HG03558 (cell line): ENCODE results near the gene RNASE1.

Source experiments
- ATAC-seq: cut with Tn5 transposase; IDR thresholded peaks from one replicate; pipeline ENCODE4 v1.9.1; 2021; ENCODE audit warnings: moderate number of reproducible peaks; ENCODE audit not compliant: unreplicated experiment; ENCODE audit errors: extremely low read depth

RNASE1 gene

GRCh38 chr14:20809917-20810316, 7.3 kb upstream of the RNASE1 start:
- ATAC-seq = no peak

GRCh38 chr14:20808162-20808483, 5.5 kb upstream of the RNASE1 start:
- ATAC-seq = no peak

DNA sequence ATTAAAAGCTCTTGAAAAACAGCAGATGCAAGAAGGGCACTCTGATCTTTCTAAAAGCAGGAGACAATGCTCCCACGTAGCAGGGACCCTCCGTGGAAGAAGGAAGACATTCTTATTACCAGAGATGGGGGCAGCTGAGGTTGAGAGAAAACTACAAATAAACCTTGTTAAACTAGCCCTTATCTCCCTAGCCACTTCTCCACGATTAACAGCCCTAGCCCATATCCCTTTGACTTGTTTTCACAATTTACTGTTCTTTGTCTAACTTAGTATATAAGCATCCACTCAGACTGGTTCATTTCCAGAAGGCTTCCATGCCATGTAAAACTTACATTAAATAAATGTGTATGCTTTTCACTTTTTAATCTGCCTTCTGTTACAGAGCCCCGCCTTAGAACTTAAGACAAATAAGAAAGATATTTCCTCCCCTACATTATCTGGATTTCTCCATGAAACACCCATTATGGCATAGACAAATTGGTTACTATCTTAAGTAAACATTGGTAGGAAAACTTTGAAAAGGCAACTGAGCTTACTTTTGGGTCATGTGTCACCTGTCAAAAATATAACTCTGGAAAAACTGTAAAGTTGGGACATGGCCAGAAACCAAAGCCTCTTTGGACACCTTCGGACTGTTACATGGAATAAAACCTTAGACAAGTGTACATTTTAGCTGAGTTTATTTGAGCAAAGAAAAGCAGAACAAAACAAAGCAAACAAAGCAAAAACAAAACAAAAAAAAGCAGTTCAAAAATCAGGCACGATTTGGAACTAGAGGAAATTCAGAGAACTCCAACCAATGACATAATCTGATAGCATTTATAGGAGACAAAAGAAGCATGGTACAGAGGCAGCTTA, 4.9 kb upstream of the RNASE1 start:
- no peak for ATAC-seq

DNA sequence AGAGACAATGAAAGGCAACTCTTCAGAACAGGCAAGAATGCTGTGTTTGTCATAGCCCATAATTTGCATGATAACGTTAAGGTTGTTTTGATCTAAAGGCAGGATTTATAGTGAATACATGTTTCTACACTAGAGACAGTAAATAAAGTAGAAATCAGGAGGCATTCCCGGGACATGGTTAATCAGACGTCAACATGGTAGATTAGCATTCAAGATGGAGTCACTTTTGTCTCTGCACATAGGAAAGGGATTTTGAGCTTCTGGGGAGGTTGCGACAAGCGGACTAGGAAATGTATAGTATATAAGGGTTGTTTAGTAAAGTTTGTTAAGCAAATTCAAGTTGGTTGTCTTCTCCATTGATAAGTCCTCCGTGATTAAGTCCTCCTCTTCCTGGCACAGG, 2.8 kb upstream of the RNASE1 start:
- no peak for ATAC-seq

DNA sequence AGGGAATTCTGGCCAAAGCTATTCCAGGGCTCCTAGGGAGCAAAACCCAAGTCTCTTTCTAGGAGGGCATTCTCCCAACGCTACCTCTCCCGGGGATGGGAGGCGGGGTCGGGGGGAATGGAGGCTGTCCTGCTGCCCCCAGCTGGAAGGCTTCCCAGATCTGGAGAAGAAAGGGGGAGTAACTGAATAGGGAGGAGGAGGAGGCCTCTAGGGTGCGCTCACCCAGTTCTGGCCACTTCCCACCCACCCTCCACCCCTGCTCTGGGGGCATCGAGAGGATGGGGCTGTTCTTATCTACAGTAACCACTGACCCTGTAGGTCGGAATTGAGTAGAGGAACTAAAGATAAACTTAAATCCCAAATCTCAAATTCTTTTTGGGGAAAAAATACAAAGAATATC, 579 bp upstream of the RNASE1 start:
- ATAC-seq = no peak

- ATAC-seq = no peak
These were observed 918 bp downstream of the RNASE1 start for GRCh38 chr14:20801726-20802125.

- ATAC-seq = no peak
These were observed 2.6 kb downstream of the RNASE1 start for GRCh38 chr14:20799892-20800544.

DNA sequence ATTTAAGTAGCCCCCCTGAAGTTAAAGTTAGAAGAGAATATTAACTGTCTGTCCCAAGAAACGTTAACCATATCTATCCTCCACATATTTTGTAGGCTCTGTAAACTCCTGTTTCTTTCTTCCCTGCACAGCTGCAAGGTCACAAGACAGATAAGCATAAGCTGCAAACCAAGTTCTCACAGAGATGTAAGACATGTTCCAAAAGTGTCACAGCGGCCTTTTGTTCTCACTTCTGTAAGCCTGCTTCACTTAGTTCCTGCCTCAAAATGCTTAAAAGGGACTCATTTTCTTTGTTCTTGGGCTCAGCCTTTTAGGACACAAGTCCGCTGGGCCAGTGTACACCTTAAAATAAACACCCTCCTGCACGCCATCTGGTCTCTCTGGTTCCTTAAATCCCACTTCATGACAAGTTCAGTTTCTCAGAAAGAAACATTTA, 3.2 kb downstream of the RNASE1 start:
- ATAC-seq = no peak

DNA sequence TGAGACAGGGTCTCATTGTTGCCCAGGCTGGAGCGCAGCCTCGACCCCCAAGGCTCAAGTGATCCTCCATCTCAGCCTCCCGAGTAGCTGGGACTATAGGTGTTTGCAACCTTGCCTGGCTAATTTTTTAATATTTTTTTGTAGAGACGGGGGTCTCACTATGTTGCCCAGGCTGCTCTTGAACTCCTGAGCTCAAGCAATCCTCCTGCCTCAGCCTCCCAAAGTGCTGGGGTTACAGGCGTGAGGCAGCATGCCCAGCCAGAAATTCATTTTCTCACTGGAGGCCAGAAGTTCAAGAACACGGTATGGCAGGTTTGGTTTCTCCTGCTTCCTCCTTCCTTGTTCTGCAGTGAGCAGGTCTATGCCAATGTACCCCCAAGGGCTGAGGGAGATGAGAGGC, 3.7 kb downstream of the RNASE1 start:
- no peak for ATAC-seq

DNA sequence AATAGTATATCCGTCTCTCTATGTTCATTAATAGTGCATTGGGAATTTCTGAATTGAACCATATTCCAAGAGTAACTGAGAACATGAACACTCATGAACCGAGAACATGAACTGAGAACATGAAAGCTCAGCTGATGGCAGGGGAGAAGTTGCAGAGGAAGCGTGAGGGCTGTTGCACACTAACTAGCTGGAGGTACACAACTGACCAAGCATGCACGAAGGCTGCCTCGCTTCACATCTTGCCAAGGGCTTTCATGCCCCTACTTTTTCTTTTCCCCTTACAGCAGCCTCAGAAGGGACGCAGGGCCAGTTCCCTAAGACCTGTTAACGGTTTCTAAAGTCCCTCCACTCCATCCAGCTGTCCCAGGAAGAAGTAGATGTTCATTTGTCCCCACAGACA, 4.3 kb downstream of the RNASE1 start:
- ATAC-seq = no peak

- ATAC-seq = no peak
These were observed 5.5 kb downstream of the RNASE1 start for GRCh38 chr14:20797164-20797563.

GRCh38 chr14:20794644-20795369, 7.8 kb downstream of the RNASE1 start:
- ATAC-seq = no peak

DNA sequence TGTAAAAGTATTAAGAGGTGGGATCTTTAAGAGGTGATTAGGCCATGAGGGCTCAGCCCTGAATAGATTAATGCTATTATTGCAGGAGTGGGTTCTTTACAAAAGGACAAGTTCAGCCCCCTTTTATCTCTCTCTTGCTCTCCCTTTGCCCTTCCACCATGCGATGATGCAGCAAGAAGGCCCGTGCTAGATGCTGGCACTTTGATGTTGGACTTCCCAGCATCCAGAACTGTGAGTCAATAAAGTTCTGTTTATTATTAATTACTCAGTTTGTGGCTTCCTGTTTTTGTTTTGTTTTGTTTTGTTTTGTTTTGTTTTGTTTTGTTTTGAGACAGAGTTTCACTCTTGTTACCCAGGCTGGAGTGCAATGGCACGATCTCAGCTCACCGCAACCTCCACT, 10.1 kb downstream of the RNASE1 start:
- ATAC-seq = no peak

DNA sequence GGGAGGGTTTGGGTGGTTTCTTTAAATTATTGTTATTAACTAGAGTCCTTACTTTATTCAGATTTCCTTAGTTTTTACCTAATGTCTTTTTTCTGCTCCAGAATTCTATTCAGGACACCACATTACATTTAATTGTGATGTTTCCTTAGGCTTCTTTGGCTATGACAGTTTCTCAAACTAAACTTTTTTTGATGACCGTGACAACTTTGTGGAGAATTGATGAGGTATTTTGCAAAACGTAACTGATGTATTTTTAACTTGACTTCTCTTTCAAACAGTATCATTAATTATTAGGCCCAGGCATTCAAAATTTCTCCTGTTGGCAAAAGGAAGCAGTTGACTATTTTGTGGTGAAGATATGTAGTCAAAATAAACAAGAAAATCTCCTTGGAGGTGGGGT, 11.0 kb downstream of the RNASE1 start:
- ATAC-seq = no peak

- ATAC-seq = no peak
These were observed 11.5 kb downstream of the RNASE1 start for GRCh38 chr14:20791187-20791586.

DNA sequence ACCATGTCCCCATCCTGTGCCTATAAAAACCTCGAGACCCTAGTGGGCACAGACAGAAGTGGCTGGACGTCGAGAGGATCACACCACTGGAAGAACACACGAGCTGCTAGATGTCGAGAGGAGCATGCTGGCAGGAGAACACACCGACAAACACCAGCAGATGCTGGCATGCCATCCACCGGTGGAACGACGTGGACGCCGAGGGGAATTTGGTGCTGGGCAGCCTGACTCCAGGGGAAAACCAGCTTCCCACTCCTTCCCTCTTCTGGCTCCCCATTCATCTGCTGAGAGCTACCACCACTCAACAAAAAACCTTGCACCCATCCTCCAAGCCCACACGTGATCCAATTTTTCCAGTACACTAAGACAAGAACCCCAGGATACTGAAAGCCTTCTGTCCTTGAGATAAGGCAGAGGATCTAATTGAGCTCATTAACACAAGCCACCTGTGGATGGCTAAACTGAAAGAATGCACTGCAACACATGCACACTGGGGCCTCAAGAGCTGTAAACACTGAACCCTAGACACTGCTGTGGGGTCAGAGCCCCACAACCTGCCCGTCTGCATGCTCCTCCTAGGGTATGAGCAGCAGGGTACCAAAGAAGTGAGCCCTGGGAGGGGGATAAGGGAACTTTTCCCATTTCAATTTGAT, 12.1 kb downstream of the RNASE1 start:
- ATAC-seq = no peak

GRCh38 chr14:20789230-20789813, 13.3 kb downstream of the RNASE1 start:
- no peak for ATAC-seq

- ATAC-seq = no peak
These were observed 15.6 kb downstream of the RNASE1 start for GRCh38 chr14:20787025-20787424.

- ATAC-seq = no peak
These were observed 20.3 kb downstream of the RNASE1 start for GRCh38 chr14:20782280-20782890.

DNA sequence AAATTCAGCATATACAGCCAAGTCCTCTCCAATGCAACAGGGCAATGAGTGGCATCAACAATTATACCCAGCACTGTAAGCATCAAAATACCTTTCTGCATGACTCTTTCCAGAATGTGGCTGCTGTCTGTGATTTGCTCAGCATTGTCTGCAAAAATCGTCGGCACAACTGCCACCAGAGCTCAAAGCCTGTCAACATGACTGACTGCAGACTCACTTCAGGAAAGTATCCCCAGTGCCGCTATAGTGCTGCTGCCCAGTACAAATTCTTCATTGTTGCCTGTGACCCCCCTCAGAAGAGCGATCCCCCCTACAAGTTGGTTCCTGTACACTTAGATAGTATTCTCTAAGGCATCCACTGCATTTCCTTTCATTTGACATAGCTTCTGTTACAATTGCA, 20.8 kb downstream of the RNASE1 start:
- no peak for ATAC-seq
